DMS 273 treated with DMSO at 0.1 percent for 48 hours (cell line): ENCODE data around the gene DIRAS1.
"Not testable (repeated sequence)": the region's sequence is repeated elsewhere in the genome, so short reads cannot be mapped to it uniquely, and the experiment has no call there.

Experiments used
- DNase-seq: peaks from one replicate; lab custom pipeline; 2025; lab: John Stamatoyannopoulos, UW

The DIRAS1 gene

DNA sequence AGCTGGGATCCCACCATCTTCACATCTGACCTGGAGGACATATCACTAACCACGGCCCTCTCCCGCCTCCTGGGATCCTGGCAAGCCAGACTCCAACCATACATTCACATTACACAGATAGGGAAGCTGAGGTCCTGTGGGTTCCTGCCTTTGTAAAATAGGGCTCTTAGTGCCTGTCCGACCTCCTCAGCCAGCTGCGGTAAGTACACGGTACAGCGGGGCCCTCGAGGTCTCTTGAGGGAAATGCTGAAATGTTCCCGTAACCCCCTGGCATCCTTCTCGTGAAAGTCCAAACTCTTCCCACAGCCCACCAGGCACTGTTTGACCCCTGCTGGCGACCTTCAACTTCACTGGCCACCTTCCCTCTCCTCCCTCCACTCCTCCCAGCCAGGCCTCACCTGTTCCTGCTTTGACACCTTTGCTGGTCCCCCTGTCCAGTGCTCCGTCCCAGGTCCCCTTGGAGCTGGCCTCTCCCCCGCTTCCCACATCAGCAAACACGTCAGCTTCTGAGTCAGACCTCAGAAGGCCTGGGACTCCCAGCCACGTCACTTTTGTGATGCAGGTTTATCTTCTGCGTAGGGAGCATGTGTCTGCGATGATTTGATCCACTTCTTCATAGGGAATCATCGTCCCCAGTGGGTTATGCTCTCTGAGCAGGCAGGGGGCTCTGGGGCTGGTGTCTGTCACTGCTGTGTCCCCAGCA is 9.8 kb downstream of the DIRAS1 start:
- no peak for DNase-seq

DNA sequence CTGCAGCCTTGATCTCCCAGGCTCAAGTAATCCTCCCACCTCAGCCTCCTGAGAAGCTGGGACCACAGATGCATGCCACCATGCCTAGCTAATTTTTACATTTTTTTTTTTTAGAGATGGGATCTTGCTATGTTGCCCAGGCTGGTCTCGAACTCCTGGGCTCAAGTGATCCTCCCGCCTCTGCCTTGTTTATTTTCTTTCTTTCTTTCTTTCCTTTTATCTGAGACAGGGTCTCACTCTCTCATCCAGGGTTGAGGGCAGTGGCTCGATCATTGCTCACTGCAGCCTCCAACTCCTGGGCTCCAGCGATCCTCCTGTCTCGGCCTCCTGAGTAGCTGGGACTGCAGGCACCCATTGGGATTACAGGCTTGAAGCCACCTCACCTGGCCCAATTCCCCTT is 14.9 kb downstream of the DIRAS1 start:
- no peak for DNase-seq

DNA sequence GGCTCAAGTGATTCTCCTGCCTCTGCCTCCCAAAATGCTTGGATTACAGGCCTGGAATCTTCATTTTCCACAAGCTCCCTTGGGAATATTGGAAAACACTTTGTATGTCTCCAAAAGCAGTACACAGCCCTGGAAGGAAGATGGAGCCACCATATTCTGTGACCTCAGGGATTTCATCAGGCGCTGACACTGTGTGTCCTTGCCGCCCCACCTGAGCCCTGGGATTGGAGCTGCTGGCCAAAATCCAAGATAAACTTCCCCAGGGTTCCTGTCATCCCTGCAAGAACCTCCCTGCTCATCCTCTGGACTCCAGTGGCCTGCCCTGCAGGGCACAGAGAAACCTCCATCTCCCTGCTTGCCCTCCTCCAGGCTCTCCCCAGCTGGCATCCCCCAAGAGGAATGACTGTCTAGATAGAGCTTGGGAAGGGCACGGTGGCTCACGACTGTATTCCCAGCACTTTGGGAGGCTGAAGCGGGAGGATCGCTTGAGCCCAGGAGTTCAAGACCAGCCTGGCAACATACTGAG is 17.4 kb downstream of the DIRAS1 start:
- DNase-seq = no peak

DNA sequence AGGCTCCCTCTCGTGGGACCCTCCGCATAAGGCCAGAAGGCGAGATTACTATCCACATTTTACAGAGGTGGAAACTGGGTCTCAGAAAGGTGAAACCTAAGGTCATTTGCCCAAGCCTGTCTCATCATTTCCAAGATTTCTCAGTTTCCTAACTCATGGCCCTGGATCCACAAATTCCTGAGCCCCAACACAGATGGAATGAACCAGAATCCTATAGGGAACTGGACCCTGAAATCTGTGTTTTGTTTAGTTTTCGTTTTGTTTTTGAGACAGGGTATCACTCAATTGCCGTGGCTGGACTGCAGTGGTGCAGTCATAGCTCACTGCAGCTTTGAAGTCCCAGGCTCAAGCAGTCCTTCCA is 18.1 kb downstream of the DIRAS1 start:
- DNase-seq = no peak

DNA sequence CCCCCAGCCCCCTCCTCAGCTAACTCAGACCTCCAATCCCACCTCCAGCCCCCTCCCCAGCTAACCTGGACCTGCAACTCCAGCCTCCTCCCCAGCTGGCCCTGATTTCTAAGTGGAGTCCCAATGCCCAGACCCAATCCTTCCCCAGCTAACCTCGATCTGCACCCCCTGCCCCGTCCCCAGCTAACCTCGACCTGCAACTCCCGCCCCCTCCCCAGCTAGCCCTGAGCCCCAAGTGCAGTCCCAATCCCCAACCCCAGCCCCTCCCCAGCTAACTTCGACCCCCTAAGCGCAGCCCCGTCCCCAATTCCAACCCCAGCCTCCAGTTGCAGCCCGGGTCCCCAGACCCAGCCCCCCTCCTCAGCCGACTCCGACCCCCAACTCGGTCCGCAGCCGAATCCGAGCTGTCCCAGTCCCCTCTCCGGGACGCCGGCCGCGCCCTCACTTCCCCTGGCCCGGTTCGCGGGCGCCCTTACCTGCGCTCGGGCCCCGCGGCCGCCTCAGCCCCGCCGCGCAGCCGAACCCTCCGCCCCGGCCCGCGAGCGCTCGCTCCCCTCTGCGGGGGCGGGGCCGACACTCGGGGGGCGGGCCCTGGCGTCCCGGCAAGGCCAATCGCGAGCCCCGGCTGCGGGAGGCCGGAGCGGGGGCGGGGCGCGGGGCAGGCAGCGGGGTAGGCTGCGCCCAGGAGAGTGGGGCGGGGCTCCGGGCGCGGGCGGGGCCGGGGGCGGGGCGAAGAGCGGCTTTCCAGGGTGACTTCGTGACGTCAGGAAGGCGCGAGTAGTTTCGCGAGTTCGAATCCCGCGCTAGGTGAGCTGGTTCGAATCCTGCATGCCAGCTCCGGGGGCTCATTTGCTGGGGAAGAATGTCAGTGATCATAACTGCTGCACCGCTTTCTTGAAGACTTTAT is 18.7 kb downstream of the DIRAS1 start, which contains the start of gene GNG7:
Gene GNG7 (minus strand): TSS at position 525 of the 907 bp plus-strand sequence. CDS start 182,006 bp downstream, outside the sequence.
- peak; percentile 32 for DNase-seq

DNA sequence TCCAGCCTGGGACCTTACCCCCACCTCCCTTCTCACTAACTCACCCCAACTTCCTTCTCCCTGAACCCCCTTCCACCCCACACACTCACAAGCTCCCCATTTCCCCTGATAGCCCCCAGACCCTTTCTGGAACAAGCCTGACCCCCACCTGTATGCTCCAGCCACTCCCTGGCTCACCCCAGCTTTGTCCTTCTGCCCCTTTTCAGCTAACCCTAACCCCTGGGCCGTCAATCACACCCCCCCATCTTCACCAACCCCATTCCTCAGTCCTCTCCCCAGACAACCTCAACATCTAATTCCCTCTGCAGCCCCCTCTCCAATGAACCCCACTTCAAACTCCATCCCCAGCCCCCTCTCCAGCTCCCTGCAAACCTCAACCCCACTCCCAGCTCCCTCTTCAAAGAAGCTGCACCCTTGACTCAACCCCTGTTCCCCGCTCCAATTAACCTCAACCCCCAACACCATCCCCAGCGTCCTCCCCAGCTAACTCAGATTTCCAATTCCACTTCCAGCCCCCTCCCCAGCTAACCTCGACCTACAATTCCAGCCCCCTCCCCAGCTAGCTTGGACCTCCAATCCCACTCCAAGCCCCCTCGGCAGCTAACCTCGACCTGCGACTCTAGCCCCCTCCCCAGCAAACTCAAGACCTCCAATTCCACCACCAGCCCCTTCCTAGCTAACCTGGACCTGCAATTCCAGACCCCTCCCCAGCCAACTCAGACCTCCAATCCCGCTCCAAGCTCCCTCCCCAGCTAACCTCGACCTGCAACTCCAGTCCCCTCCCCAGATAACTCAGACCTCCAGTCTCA is 19.6 kb downstream of the DIRAS1 start:
- no peak for DNase-seq

DNA sequence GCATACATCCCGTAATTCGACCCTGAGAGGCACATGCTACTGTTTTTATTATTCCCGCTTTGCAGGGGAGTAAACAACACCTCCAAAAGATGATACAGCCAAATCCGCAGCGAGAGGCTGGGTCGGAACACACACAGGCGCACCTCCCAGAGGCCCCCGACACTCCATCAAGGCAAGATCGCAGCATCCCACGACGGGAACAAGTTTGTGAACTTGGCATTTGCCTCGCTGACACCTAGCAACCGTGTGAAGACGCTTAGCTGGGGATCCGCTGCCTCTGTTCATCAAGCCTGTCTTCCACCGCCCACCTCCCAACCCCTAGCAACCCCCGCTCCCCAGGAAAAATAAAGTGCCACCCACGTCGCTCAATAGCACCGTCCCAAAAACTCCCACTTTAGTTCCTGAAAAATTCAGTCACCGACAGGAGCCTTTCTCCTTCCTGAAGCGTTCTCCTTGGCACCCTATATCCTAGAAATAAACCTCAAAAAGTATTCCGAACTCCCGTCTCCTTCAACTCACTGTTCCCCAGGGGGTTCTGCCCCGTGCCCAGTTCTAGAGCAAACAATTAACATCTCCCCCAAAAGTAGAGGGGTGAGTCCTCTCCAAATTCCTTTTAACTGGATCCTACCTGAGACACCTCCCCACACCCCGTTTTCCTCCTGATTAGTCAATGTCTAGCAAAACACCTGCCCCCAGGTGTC is 20.4 kb downstream of the DIRAS1 start:
- DNase-seq = no peak

DNA sequence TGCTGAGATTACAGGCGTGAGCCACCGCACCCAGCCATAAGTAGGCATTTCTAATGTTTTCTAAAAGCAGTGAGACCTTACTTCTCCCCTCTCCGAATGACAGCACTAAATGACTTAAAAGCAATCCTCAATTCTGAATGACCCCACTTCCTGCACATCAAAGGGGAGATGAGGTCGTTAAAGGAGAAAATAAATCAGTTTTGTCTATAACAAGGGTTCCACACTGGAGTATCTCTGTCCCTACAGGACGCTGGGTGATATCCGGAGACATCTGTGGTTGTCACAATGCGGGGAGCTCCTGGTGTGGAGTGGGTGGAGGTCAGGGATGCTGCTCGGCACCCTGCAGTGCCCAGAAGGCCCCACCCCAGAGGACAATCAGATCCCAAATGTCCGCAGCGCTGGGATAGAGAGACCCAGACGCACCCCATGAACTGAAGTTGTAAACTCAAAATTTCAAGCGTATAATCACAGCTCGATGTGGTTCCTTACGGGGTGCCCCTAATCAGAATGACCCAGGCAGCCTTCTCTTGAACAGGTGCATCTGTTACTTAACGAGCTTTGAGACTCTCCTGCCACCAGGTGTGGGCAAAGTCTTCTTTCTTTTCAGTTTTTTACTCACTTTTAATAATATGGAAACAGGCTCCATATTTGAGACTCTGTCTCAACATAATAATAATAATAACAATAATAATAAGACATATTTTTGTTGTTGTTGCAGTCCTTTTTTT is 21.6 kb downstream of the DIRAS1 start:
- DNase-seq = no peak

DNA sequence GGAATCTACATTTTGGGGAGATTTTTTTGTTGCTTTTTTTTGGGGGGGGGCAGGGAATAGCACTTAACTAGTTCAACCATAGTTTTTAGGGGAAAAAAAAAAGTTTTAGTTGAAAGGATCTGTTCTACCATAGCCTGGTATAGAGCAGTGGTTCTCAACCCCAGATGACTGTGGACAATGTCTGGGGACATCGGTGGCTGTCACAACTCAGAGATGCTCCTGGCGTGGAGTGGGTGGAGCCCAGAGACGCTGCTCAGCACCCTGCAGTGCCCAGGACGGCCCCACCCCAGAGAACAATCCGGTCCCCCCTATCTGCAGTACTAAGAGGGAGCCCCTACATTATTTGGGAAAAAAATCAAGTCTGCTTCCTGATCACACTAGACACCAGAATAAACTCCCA is 27.0 kb downstream of the DIRAS1 start:
- DNase-seq = no peak

DNA sequence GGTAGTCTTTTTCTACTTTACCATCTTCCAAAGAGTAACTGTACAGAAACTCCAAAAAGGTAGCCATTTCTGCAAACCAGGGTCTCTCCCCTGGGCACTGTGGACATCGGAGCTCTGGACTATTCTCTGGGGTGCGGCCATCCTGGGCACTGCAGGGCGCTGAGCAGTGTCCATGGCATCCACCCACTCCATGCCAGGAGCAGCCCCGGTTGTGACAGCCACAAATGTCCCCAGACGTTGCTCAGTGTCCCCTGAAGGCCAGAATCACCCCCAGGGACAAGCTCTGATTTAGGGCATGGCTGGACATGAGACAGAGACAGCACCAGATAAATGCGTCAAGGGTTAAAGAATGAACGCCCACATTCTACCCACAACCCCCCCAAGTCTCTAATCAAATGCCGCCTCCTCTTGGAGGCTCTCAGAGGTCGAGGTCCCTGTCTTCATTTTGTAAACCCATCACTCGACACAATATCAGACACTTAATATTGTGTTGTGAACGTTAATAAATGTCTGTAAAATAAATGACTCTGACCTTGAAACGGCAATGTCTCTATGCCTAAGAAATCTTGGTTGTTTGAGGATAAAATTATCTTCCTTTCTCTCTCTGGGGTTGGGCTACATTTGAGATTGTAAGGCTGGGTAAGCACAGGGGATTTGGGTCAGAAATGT is 27.5 kb downstream of the DIRAS1 start:
- DNase-seq = no peak

DNA sequence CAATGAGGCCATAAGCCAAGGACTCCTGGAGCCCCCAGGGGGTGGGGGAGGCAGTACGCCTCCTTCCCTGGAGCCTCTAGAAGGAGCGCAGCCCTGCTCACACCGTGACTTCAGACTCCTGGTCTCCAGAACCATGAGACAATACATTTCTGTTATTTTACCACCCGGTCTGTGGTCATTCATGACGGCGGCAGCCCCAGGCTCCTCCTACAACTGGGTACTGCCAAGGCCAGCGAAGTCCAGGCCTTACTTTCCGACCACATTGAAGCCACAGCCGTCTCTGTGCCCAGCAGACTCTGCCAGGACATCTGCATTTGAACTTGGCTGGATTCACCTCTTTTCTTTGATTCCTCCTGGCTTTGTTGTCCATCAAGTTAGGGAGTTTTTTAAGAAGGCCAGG is 29.2 kb downstream of the DIRAS1 start:
- DNase-seq = no peak

DNA sequence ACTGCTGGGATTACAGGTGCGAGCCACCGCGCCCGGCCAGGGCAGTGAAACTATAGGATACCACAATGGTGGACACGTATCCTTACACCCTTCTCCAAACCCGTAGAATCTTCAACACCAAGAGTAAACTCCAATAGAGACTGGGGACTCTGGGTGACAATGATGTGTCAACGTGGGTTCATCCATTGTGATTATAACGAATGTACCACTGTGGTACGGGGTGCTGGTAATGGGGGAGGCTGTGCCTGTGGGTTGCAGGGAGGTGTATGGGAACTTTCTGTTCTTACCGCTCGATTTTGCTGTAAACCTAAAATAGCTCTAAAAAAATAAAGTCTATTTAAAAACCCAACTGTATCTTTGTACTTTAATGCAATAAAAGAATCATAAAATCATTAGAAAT is 30.3 kb downstream of the DIRAS1 start:
- no peak for DNase-seq

DNA sequence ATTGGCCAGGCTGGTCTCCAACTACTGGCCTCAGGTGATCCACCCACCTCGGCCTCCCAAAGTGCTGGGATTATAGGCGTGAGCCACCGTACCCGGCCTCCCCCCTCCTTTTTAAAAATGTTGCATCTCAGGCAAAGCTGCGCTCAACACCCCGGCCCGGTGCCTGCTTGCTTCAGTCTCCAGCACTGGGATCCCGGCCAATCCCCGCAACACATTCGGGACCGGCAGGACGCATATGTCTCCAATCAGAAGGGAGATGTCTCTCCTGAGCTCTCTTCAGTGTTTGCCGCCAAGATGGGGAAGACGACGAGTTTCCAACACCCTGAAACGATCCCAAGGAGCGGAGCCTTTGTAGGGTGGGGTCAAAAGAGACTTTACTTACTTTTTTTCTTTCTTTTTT is 34.8 kb downstream of the DIRAS1 start:
- no peak for DNase-seq

DNA sequence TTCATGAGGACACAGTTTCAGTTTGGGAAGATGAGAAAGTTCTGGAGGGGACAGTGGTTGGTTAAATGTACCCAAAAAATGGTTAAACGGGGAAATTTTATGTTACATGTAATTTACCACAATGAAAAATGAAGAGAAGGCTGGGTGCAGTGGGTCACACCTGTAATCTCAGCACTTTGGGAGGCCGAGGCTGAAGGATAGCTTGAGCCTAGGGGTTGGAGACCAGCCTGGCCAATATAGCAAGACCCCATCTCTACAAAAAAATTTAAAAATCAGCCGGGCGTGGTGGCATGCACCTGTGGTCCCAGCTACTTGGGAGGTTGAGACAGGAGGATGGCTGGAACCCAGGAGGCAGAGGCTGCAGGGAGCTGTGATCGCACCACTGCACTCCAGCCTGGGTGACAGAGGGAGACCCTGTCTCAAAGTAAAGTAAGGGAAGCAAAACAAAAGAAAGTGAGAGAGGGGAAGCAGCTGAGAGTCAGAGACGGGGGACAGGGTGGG is 35.9 kb downstream of the DIRAS1 start:
- DNase-seq = no peak

DNA sequence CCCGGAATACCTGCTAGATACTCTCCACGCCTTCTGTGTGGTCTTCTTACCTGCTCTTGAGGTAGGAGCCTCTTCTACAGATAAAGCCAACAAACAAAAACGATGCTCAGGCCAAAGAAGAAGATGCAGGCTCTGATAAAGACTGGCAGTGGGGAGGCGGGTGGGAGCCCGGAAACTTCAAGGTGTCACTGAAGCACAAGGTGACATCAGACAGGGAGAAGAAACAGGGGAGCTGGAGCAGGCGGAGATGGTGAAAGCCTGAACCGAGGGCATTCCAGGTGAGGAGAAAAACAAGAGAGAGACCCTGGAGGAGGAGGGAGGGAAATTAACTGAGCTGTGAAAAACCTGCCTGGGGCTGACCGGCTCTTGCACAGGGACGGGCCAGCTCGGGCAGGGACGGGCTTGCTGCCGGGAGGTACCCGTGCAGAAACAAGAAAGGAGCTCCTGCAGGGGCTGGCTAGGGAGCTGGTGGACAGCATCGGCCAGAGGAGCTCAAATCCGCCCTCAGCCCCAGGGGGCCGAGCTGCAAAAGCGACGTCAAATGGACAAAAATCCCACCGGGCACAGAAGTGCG is 37.7 kb downstream of the DIRAS1 start:
- no peak for DNase-seq

DNA sequence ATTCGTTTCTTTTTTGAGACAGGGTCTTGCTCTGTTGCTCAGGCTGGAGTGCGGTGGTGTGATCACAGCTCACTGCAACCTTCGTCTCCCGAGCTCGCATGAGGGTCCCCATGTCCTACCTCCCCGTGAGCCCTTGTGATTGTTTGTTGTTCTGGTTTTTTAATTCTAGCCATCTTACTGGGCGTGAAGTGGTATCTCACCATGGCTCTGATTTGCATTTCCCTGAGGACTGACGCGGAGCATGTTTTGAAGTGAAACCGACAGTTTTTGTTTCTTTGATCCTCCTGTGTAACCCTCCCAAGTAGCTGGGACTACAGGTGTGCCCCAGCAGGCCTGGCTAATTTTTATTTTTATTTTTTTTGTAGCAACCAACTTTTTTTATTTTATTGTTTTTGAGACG is 40.4 kb downstream of the DIRAS1 start:
- DNase-seq = no peak

DNA sequence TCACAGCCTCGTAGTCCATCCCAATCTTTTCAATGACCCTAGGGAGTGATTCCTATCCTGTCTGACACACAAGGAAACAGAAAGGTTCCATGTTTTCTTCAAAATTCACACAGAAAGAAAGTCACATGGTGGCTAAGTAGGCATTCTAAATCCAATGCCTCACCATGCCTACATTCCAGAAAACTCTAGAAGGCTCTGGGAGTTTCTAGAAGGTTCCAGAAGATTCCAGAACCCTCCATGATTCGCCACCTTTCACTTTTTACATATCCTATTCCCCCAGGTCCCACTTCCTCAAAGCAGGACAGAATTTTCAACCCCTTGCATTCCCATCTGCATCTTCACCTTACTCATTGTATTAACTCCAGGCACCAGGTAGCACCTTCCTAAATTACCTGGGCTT is 41.7 kb downstream of the DIRAS1 start:
- DNase-seq = no peak

DNA sequence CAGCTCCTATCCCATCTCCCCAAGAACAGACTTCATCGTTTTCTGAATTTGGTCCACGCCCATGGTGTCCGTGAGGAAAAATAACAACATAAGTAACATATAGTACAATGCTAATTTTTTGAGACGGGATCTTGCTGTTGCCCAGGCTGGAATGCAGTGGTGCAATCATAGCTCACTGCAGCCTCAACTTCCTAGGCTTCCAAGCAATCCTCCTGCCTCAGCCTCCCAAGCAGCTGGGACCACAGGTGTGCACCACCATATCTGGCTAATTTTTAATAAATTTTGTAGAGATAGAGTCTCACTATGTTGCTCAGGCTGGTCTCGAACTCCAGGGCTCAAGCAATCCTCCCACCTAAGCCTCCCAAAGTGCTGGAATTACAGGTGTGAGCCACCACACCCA is 42.2 kb downstream of the DIRAS1 start:
- DNase-seq = not testable (repeated sequence)

DNA sequence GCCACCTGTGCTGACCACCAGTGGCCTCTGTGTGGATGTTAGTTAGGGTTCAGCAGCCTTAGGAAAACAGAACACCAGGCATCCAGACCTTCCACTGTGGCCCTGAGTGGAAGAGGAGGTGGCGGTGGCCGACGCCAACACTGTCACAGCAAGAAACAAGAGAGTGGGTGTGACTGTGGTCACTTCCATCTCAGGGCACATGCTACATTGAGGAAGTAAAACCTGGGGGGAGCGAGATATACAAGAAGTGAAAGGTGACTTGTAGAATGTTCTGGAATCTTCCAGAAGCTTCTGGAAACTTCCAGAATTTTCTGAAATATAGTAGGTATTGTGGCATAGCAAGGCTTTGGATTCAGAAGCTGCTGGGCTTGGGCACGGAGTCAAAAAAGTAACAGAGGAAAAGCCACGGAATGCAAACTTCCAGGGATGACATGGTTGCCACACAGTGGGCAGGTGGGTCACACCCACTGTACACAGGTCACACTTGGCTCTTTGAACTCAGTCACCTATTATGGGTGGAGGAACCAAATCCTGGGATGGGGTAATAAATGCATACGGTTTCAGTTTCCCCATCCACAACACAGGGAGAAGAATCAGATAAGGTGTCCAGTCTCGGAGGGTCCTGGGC is 43.0 kb downstream of the DIRAS1 start:
- no peak for DNase-seq
